DMS53 treated with DMSO at 0.1 percent for 48 hours (cell line): ENCODE measurements around the gene GYPC.

Experiments used
- DNase-seq: peaks from one replicate; lab custom pipeline; 2025; ENCODE audit not compliant: unreplicated experiment; lab: John Stamatoyannopoulos, UW

The GYPC gene

DNA sequence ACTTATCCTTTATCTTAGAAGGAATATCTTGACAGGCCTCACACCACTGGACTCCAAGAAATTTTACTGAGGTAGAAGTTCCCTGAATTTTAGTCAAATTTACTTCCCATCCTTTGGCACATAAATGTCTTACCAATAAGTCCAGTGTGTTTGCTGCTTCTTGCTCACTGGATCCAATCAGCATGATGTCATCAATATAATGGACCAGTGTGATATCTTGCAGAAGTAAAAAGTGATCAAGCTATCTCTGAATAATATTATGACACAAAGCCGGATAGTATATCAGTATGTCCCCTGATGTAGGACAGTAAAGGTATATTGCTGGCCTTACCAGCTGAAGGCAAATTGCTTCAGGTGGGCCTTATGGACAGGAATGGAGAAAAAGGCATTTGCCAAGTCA, 6.9 kb upstream of the GYPC start:
- DNase-seq, result no peak

DNA sequence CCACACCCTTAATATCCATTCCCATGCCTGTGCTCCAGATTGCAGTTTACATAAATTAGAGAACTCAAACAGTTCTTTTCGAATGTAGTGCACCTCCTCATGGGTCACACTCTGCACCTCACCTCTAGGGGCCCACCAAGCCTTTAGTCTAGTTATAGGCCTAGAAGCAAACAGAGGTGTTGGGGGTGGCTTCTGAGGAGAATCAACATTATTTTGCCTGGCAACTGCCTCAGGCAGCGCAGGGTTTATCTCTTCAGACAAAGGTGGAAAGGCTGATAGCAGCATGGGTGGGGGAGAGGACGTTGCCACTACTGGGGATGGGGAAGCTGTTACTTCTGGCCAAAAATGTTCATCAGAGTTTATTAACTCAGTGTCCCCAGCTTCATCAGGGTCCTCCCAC, 5.0 kb upstream of the GYPC start:
- no peak for DNase-seq

DNA sequence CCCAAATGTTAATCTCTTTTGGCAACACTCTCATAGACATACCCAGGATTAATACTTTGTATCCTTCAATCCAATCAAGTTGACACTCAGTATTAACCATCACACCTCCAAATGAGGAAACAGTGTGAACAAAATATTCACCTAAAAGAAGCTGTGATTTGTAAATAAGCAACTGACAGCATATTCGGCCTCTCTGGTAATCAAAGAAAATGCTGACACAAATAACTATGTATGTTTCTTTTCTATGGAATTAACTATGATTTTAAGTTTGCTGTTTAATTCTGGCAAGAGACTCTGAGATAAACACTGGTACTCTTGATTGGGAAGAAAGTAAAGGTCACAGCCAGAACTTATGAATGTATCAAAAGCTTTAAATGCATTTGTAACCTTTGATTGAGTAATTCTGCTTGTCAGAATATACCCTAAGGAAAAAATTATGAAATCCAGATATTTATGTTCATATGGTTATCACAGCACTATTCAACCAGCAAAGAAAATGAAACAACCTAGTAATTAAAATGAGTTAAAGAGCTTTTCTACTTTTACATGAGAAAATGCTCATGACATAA, 3.6 kb upstream of the GYPC start:
- no peak for DNase-seq

DNA sequence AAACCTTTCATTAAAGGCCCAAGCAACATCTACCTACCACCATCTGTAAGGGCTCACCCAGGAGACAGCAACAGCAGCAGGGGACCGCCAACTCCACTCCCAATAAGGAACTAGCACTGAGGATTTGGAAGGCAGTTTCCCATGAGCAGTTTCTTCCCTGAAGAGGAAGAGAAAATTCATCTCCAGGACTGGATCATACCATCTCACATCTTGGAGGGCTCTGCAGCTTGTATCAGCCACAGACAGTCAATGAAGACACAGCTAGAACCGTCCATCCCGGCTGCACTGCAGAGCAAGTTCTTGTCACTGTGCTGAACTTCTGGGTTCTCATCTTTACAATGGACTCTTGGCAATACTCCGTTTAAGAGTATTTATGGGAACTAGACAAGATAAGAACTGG, 2.8 kb upstream of the GYPC start:
- no peak for DNase-seq

DNA sequence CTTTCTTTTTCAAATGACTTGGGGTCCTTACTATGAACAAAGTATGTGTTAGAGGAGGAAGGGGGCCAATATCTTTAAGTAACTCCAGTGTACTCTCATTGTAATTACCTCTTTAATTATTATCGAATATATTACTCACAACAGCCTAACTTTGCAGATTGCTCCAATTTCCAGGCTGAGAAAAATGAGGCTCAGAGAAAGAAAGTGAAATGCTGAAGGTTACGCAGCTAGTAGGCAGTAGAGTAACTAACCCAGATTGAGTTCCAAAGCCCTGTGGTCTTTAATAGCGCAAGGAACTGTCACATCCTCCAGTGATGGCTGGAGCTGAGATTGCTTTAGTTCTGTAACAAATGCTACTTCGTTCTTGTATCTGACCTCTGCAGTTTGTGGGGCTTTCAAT, 2.2 kb upstream of the GYPC start:
- no peak for DNase-seq

DNA sequence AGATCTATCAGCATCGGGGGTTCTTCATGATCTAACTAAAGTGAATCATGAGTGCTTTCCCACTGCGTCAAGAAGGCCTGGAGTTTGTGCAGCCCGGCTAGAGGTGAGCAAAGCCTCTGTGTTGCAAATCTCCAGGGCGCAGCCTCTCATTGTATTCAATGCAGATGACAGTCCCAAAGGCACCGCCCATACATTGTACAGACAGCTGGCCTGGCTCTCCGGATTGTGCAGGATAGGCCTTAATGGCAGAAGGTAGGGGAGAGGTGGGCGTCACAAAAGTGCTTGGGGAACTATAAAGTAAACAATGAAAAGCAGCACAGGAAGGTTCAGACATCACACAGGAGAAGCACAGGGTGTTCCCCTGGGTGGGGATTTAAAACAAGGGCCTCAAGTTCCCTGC, 907 bp upstream of the GYPC start:
- DNase-seq, result no peak

DNA sequence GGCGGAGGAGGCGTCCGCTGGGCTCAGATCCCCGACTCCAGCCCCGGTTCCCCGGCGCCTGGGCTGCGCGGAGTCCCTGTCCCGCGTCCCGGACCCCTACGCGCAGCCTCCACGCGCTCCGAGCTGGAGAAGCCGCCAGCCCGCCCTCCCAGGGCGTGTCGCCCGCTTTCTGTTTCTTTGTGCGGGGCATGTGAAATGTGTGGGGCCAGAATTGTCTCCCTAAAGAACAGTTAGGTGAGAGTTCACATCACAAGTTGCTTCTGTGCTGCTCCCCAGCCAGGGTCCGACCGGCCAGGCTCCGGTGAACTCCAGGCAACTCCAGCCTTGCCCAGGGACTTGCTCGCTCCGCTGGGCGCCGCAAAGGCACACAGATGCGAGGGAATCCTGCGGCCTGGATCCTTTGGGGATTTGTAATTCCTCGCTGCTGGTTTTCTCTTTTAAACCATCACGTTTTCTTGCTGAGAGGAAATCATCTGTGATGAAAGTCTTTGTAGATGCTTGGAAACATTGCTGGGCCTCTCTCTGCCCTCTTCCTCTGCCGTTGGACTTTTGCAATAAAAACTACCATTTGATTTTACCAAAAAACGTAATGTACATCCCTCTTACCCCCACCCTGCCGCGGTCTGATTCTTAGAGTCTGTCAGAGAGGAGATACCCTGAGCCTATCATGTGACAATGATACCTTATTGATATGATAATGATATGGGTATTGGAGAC, 631 bp downstream of the GYPC start:
- no peak for DNase-seq

DNA sequence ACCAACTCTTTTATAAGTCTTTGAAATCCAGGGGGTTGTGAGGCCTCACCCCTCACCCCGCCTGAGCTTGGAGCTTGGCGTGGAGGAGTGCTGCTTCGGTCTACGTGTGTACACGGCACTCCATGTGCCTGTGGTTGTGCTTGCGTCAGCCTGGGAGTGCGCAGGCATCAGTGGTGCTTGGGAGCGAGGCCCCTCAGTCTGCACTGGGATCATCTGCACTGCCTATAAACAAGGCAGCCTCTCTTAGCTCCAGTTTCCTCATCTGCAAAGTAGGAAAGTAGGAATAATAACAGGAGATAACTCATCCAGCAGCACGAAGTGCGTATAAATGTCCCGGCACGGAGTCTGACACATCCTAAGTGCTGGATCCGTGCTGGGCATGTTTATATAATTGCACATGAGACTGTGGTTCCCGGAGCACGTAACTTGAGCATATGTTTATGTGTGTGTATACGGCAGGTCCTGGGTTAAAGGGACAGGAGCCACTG, 1.2 kb downstream of the GYPC start:
- DNase-seq, result no peak

DNA sequence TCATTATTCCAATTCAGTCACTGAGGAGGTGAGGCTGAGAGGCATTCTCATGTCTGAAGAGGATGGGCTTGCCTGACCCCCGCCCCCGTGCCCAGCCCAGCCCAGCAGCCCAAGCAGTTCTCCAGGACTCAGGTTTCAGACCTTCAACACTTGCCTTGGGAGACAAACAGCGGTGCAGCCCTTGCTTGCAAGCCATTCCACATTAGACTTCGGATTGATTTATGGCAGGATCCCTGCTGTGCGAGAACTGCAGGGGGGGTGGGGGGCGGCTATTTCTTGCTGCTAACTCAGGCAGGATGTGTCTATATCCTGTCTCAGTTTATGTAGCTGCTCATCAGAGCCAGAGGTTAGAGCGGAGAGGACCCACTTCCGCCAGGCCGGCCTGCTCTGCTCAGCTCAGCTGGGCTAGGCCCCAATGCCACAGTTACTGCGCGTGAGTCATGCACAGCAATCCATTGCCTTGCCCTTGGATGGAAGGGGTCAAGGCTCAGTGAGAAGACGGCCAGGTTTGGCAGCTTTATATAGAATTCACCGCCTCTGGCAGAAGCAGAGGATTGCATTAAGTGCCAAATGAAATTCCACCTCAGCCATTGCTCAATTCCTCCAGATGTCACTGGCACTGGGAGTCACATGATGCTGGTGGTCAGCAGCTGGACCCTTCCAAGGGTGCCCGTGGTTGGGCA, 1.8 kb downstream of the GYPC start:
- no peak for DNase-seq

DNA sequence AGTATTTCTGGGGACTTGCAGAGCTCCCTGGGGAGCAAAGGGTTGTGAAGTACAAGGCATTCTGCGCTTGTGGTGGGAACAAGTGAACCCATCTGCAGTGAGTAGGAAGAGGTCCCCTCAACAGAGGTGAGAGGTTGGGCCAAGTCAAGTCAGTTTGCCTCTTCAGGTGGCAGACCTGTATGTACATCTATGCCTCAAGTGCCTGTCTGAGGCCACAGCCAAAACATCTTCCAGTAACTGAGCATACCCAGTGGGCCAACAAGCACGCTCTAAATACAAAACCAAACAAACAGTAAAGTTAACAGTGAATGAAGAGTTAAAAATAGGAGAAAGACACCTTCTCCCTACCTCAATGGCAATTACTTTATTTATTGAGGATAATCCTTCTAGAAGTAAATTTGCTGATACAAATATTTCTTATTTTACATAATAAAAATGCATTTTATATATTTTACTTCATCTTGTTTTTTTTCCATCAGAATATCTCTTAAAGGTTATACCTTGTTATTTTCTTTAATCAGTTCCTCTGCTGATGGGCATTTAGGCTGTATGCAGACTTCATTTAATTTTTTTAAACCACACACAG, 2.5 kb downstream of the GYPC start:
- no peak for DNase-seq

DNA sequence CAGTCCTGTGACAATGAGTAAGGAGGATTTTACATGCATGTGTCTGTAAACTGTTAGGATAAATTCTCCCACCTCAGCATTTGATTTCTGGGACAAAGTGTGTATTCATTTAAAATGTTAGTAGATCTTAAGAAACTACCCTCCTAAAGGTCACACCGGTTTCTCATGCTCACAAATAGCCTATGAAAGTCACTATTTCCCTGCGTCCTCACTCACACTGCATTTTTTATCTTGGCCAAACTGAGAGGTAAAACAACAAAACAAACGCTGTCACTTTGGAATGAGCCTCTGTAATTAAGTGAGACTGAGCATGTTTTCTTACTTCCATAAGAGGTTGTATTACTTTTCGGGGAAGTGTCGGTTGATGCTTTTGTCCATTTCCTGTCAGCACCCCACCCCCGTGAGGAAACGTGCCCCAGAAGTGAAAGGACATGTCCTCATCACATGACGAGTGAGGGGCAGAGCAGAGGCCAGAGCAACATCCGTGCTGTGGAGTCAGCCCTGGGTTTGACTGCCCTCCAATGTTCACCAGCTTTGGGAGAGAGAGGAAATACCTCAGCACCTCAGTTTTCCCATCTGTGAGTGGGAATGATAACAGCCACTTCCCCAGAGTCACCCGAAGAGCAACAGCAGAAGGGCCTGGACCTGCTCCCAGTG, 3.1 kb downstream of the GYPC start:
- no peak for DNase-seq

DNA sequence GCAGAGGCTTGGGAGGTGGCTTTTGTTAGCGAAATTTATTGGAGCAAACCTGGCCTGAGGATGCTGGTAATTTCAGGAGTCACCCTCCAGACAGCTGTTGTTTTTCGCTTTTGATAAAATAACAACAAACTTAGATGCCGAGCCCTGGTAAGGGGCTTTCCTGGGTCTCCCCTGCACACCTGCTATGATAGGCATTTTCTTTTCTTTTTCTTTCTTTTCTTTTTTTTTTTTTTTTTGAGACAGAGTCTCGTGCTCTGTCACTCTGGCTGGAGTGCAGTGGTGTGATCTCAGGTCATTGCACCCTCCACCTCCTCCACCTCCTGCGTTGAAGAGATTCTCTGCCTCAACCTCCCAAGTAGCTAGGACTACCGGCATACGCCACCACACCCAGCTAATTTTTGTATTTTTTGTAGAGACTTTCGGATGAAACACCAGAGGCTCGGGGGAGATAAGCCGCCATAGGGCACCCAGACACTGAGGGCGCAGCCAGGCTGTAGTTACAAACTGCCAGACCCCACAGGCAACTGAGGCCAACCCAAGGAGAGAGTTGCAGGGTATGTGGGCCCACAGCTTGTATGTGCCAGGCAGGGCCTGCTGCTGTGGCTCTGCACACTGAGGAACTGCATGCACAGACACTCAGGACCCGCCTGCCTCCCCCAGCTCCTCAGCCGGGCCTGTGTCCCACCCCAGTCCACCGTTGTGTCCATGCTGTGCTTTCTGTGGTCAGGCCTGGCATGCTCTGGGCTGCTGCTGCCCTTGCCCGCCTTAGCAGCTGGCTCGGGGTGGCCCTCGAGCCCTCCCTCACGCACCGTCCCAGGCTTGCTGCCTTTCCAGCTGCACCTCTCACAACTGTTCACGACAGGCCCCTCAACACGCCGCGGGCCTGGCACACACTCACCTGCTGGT, 3.9 kb downstream of the GYPC start:
- no peak for DNase-seq

DNA sequence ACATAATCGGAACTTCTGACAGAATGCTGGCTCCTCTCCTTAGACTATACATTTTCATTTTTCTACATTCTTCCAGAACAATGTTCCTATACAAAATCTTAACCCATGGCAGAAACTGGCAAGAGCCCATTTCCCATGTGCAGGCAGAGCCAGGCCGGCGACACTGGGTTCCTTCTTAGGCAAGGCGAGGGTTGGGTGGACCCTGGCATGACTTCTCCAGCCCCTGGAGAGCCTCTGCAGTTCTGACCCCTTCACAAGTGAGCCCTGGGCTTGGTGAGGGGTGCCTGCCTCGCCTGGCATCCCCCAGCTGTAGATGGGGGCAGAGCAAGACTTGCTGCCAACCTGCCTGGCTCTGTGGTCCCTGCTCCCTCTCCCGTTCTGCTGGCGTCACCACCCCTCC, 5.0 kb downstream of the GYPC start:
- no peak for DNase-seq

DNA sequence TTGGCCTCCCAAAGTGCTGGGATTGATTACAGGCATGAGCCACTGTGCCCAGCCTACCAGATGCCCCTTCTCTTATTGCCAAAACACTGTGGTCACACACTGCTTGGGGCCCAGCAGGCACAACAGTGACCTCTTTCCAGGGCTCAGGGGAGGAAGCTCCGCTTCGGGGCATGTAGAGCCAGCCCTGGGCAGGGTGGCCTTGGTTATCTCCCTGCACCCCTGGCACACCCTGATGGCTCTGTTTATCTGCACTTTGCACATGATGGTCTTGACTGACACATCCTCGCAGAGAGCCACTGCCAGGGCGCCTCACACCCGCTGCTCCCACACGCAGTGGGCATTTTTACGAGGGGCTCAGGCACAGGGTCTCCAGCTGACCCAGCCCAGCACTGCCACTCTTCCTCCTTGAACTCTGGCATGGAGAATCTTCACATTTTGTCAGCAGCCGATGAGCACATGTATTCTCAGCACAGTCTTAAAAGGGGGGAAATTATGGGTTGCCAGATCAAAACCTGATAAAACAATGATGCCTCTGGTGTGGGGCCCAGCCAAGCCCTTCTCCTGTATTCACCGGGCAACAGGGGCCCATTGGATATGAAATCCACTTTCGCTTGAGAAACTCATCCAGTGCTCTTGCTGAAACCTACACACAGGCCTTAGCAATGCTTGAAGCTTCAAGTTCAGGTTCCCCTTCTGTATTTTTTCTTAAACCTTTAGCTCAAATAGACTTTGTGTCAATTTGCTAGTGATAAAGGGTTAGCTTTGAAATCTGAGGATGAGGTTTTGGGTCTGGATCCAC, 5.9 kb downstream of the GYPC start:
- DNase-seq, result no peak

DNA sequence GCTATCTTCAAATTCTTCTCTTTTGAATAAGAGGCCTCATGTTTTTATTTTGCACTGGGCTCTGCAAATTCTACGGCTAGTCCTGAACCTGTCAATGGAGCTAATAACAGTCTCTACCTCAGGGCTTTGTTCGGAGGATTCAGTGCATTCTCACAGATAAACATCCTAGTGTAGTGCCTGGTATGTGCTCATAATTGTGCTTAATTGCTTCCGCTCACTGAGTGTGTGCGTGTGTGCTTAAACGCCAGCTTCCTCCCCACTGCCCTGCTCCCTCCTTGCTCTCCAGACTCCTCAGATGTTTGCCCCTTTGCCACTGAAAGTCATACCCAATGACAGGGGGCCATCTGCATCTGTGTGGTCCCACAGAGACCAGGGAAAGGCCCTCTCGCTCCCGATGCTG, 6.7 kb downstream of the GYPC start:
- no peak for DNase-seq

DNA sequence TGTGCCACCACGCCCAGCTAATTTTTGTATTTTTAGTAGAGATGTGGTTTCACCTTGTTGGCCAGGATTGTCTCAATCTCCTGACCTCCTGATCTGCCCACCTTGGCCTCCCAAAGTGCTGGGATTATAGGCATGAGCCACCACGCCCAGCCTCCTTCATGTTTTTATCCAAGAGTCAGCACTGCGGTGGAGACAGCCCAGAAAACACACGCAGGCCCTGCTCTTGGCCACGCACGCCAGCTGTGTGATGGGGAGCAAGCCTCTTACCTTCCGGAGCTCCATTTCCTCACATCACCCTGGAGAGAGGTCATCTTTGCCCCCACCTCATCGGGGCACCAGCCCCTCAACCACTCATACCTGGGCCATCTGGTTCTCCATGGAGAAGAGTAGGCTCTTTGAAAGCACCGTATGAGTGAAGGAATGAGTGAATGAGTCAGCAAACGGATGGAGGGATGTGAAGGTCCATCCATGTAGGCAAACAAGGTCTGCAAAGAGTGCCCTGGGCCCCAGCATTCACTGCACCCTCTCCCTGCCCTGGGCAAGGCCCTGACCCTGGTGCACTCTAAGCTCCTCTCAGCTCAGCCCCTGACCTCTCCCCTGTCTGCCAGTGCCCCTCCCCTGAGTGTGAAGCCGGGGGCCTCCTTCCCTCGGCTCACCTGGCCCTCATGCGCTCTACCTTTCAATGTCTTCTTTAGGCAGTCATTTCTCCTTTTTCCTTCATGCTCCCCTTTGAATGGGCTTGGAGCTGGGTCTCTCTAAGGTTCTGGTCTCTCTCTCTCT, 7.4 kb downstream of the GYPC start:
- no peak for DNase-seq

DNA sequence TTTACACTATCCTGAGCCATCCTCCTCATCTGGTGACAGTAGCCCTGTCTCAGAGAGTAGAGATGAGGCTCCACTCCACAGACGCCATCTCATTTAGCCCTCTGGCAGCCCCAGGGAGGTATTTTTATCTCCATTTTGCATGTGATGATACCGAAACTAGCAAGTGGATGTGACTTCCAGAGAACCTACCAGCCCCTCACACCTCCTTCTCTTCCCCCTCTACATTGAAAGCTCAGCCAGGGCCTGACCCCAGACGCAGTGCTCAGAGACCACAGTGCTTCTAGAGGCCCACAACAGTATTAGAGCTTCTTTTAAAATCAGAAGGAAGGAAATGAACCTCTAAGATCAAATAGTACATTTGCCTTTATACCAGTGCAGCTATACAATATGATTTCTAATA, 8.3 kb downstream of the GYPC start:
- DNase-seq, result no peak

DNA sequence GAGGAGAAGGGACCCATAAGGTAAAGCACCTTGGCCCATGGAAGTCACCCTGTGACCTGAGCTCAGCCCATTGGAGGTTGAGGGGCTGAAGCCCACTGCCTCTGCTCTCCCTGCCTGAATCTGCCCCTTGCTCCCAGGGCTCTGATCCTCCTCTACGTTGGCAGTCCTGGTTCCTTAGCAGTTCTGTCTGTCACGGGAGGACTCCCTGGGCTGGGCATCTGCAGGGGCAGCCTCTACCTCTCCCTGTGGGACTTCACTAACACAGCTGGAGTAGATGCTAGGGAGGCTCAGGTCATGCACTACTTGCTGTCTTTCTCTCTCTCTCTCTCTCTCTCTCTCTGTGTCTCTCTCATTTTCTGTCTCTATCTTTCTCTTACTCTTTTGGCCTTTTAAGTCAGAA, 8.7 kb downstream of the GYPC start:
- no peak for DNase-seq

DNA sequence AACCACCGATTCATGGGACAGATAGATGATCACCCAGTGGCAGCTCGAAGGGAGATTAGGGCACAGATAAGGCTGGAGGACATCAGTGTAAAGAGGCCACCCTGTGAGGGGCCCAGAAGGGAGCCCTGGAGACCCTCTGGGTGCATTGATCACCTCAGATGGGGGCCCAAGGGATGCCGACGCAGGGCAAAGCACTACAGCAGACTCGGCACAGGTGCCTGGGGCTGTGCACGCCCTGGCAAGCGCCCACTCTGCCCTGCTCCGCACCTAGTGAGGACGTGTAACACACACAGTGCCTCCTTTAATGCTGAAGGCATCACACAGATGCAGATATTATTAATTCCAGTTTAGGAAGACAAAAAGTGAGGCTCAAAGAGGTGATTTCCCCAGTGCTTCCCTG, 9.5 kb downstream of the GYPC start:
- no peak for DNase-seq
